GM12891 (cell line): ENCODE measurements around the gene GTF2A1.

ENCODE experiments used
- PAX5 ChIP-seq: IDR thresholded peaks from 2 replicates; pipeline ENCODE4 v1.6.1; 2011; ENCODE audit warnings: low read length, moderate library complexity, mild to moderate bottlenecking; ENCODE audit not compliant: insufficient read depth, severe bottlenecking
- POLR2A ChIP-seq: IDR thresholded peaks from 2 replicates; pipeline ENCODE4 v1.6.1; 2011; ENCODE audit warnings: low read depth, low read length, control low read depth
- POLR2AphosphoS5 ChIP-seq: IDR thresholded peaks from 2 replicates; pipeline ENCODE4 v1.6.1; 2011; ENCODE audit warnings: low read depth, low read length, control low read depth
- POU2F2 ChIP-seq: IDR thresholded peaks from 2 replicates; pipeline ENCODE4 v1.6.1; 2011; ENCODE audit warnings: low read depth, mild to moderate bottlenecking, control low read depth, low read length, moderate library complexity

- TF ChIP-seq POU2F2 (no peak), PAX5 (no peak), POLR2AphosphoS5 (0 out of 2 replicates have a peak, but pooled peaks have one; percentile 22), POLR2A (no peak)
Measured at GRCh38 chr14:81256289-81256960, 35.7 kb upstream of the GTF2A1 start.
